Cardiac fibroblast (primary cell): ENCODE measurements around the gene SIK3.

Source experiments
- DNase-seq, 2 donors: peaks; one replicate each; pipeline versions ENCODE4 v3.0.0 to v3.0.0-alpha.2; 2010; ENCODE audit warnings: low read depth in 2 of 2
- H3K4me3 ChIP-seq, 2 donors: replicated peaks in 1 of 2; 1 replicate in 1 of 2; 2 replicates in 1 of 2; pipeline ENCODE4 v1.5.1; 2011; ENCODE audit warnings: low read depth in 2 of 2, low read length in 2 of 2, mild to moderate bottlenecking in 2 of 2, moderate library complexity in 1 of 2
- CTCF ChIP-seq: IDR thresholded peaks from one replicate; pipeline ENCODE4 v1.5.1; 2011; ENCODE audit warnings: low read depth, mild to moderate bottlenecking, low read length, inconsistent platforms

Gene SIK3

DNA sequence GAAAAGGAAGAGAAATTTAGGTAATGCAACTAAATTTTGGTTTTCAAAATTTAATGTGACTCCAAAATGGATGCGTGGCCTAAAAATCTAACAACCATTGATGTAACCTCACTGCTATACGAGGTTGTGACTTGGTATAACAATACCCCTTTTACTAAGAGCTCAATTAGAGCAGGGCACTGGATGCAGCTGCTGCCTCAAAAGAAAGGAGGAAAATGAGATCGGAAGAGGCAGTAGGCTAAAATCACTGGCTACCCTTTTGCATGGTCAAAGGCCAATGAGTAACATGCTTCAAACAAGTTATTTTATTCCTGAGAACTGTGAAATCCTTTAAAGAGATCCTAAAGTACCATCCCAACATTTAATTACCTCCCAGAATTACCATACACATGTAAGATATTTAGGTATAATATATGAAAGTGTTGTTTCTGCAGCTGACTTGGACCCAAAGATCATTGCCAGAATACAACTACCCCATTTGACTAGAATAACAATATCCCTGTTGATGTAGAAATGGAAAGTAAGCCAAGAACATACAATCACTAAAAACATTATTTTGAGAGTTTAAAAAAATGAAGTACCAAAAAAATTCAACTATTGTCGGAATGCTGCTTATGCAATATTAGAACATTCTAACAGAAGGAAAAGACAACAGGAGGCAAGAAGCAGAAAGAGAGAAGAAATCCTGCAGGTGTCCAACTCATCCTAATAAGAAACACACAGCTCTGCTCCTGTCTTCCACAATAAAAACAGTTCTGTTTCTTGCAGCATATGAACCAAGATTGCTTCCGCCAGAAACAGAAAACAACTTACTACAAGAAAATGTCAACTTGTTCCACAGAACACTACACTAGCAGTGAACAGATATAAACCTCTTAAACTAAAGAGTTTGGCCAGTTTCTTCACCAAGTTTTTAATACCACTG lies 15.0 kb downstream of the SIK3 start:
- DNase-seq, result peak in 1 of 2 donors; percentile 52
- TF ChIP-seq CTCF, result no peak
- no peak overlapping the region for H3K4me3 ChIP-seq

GRCh38 chr11:117081908-117082307 lies 16.3 kb downstream of the SIK3 start:
- H3K4me3 ChIP-seq, result no peak overlapping the region
- no peak for TF ChIP-seq CTCF
- no peak for DNase-seq

- DNase-seq, result no peak
- H3K4me3 ChIP-seq, result no peak overlapping the region
- TF ChIP-seq CTCF, result no peak
These were observed 17.9 kb downstream of the SIK3 start for GRCh38 chr11:117080370-117080769.

DNA sequence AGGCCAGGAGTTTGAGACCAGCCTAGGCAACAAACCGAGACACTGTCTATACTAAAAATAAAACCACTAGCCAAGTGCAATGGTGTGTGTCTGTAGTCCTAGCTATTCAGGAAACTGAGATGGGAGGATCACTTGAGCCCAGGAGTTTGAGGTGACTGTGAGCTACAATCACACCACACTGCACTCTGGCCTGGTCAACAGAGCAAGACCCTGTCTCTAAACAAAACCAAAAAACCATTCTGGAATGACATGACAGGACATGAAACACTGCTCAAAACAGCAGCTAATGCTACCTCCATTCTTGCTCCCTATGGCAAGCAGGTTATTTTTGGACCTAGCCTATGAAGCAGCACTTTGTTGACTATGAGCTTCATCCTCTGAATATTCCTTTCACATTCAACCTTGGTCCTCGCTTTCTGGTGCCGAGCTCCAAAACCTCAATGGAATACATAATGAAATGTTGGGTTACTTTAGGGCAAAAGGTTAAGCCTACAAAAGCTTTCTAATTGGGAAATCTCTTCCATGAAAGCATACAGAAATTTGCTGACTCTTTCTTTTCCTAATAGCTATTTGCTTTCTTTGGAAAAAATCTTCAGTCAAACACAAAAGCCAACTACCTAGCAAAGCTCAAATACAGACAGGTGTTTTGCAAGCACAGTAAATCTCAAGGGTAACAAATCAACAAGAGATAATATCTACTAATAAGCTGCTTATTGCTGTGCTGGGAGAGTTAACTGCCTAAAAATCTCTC lies 21.1 kb downstream of the SIK3 start:
- no peak for DNase-seq
- TF ChIP-seq CTCF, result no peak

GRCh38 chr11:117075186-117075585 lies 23.0 kb downstream of the SIK3 start:
- no peak overlapping the region for H3K4me3 ChIP-seq
- DNase-seq, result no peak
- TF ChIP-seq CTCF, result no peak

More for the DNA sequence above, 21.1 kb downstream of the SIK3 start:
- H3K4me3 ChIP-seq, result no peak overlapping the region

GRCh38 chr11:117074119-117074518 lies 24.1 kb downstream of the SIK3 start:
- TF ChIP-seq CTCF, result no peak
- no peak for DNase-seq
- H3K4me3 ChIP-seq, result no peak overlapping the region
